Mesodermal cell (in vitro differentiated cells): ENCODE measurements around the gene MRPL10.
A peak's percentile ranks its signal among the peaks of the same experiment; 100 is the strongest.

Source experiments
- H3K27ac ChIP-seq: 2 replicates; pipeline ENCODE4 v1.7.0; 2013; ENCODE audit warnings: mild to moderate bottlenecking, low read depth, low read length, moderate library complexity; ENCODE audit not compliant: severe bottlenecking
- H3K36me3 ChIP-seq: 2 replicates; pipeline ENCODE4 v1.7.1; 2013; ENCODE audit warnings: mild to moderate bottlenecking, low read length, moderate library complexity; ENCODE audit not compliant: control insufficient read depth, insufficient read depth
- H3K4me1 ChIP-seq: one replicate; pipeline ENCODE4 v1.7.1; 2013; ENCODE audit warnings: mild to moderate bottlenecking, low read length; ENCODE audit not compliant: insufficient read depth, control insufficient read depth, poor library complexity, severe bottlenecking
- H3K4me3 ChIP-seq: 2 replicates; pipeline ENCODE4 v1.7.0; 2013; ENCODE audit warnings: low read length, control low read depth, mild to moderate bottlenecking; ENCODE audit not compliant: insufficient read depth, poor library complexity, severe bottlenecking; ENCODE audit errors: extremely low read depth
- H3K9me3 ChIP-seq: 2 replicates; pipeline ENCODE4 v1.7.1; 2013; ENCODE audit warnings: mild to moderate bottlenecking, low read length, moderate library complexity; ENCODE audit not compliant: control insufficient read depth
- WGBS, 2 experiments: methylation state at CpG; one replicate each; pipeline ENCODE4 v1.1.5; 2013; ENCODE audit warnings: missing lambda C conversion rate in 2 of 2; ENCODE audit not compliant: insufficient coverage in 2 of 2; 5-methylcytosine and 5-hydroxymethylcytosine counted together

The MRPL10 gene

DNA sequence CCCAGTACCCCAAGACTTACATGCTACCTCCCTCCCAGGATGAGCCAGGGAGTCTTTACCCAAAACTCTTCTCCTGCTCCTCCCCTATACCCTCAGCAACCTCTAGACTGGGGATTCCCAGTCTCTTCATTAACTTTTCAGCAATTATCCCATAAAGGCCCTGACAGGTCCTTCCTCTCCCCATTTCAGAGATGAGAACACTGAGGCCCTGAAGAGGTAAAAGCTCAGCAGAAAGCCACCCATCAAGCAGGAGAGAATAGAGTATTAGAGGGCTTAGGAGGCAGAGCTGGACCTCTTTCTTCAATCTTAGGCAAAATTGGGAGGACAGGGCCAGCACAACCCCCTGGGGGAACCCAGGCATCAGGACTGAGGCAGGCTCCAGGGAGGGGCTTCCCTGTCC is 25.5 kb upstream of the MRPL10 start:
- Histone ChIP-seq H3K4me1 (peaks cover 47% of the 10 kb centered on the region), H3K9me3 (no peaks in the 10 kb centered on the region), H3K4me3 (no peak overlapping the region), H3K36me3 (no peaks in the 10 kb centered on the region), H3K27ac (no peak overlapping the region)

DNA sequence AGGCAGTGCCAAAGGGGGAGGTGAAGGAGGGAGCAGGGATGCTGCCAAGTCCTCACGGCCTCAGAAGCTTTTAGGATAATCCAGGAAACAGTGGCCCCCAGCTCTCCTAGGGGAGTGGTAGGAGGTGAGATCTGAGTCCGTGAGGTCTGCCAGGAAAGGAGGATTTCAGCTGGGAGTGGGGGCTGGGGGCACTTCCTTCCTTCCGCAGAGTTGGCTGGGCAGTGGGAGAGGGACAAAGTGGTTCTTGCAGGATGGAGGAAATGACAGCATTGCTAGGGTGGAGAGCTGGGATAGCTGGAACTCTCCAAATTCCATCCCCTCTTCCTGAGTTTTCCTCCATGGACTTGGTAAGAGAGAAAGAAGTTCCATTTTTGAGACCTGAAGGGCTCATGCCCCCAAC is 24.4 kb upstream of the MRPL10 start:
- H3K4me3 ChIP-seq: peak overlapping the region; percentile 30
- WGBS, 2 experiments: 35 to 50% methylated on average over 1 to 2 of the region's 3 CpGs
- peak overlapping the region; percentile 29 for H3K27ac ChIP-seq
- H3K4me1 ChIP-seq: peaks cover 50% of the 10 kb centered on the region
- H3K36me3 ChIP-seq: no peaks in the 10 kb centered on the region
- no peaks in the 10 kb centered on the region for H3K9me3 ChIP-seq

DNA sequence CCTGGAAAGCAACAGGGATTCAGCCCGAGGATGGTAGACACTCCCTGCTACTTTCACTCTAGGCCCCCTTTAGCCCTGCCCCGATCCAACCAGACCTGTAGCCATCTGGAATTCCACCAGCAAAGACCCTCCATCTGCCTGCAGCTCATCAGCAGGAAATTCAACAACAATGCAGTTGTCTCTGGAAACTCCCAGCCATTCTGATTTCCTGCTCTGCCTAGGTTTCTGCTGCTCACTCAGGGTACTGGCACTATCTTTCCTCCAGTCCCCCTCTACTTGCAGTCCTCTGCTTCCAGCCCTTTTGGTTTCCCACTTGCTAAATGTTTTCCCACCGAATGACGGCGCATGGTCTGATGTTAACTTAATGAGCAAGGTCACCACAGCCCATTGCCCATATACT is 22.3 kb upstream of the MRPL10 start:
- WGBS, 2 experiments: 55 to 62% methylated on average over 4 to 5 of the region's 5 CpGs
- Histone ChIP-seq H3K9me3 (no peaks in the 10 kb centered on the region), H3K36me3 (no peaks in the 10 kb centered on the region), H3K4me3 (peak overlapping the region; percentile 30), H3K4me1 (peaks cover 50% of the 10 kb centered on the region), H3K27ac (no peak overlapping the region)

DNA sequence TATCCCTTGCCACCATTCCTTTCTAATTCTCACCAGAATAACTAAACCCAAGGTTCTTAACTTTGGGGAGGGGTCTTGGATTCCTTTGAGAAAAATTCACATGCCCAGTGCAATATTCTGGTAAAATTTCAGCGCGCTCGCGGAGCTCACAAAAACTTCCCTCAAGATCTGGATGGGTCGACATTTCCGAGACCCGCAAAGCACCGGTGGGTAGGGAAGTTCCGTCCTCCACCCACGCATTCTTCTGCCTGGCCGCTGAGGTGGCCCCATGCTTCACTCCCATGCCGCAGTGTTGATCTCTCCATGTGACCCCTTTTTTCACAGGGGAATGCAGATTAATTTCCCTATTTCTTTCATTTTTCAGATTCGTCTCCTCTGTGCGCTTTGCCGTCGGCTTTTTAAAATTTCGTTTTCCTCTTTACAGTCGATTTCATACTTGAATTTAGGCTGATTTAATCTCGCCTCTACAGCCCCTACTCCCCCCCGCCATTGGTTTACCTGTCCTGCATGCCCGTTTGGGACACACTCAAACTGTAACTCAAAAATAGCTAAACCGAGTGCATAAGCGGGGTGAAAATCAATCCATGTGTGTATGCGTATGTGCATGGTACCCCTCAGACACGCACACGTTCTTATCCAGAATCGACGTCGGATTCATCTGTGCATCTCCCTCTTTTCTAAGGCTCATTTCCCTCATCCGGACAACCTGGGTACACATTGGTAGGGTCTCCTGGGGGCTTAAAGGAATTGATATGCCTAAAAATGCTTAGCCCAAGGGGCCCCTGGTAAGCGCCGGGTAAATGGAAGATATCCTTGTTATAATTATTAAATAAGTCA is 21.0 kb upstream of the MRPL10 start:
- Histone ChIP-seq H3K36me3 (peaks cover 4% of the 10 kb centered on the region), H3K4me3 (peak overlapping the region; percentile 57), H3K4me1 (peaks cover 47% of the 10 kb centered on the region), H3K27ac (no peak overlapping the region), H3K9me3 (no peaks in the 10 kb centered on the region)
- WGBS, 2 experiments: 35 to 50% methylated on average over 22 to 30 of the region's 32 CpGs

DNA sequence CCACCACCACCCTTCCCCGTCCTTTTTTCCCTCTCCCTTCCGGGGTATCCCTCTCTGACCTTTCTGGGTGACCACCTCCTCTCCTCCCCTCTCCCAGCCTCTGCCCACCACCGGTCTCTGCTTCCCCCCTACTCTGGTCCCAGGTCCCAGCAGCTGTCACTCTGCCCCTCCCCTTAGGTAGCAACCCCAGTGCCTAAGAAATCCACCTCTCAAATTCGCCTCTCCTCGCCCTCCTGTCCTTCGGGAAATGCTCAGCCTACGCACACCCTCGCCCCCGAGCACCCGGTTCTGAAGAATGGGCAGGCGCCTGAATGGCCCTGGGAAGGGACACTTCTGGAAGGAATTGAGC is 20.4 kb upstream of the MRPL10 start:
- Histone ChIP-seq H3K36me3 (peaks cover 9% of the 10 kb centered on the region), H3K9me3 (no peaks in the 10 kb centered on the region), H3K4me3 (peak overlapping the region; percentile 57), H3K4me1 (peaks cover 51% of the 10 kb centered on the region), H3K27ac (no peak overlapping the region)
- WGBS, 2 experiments: 0 to 5% methylated on average over 3 to 6 of the region's 11 CpGs

DNA sequence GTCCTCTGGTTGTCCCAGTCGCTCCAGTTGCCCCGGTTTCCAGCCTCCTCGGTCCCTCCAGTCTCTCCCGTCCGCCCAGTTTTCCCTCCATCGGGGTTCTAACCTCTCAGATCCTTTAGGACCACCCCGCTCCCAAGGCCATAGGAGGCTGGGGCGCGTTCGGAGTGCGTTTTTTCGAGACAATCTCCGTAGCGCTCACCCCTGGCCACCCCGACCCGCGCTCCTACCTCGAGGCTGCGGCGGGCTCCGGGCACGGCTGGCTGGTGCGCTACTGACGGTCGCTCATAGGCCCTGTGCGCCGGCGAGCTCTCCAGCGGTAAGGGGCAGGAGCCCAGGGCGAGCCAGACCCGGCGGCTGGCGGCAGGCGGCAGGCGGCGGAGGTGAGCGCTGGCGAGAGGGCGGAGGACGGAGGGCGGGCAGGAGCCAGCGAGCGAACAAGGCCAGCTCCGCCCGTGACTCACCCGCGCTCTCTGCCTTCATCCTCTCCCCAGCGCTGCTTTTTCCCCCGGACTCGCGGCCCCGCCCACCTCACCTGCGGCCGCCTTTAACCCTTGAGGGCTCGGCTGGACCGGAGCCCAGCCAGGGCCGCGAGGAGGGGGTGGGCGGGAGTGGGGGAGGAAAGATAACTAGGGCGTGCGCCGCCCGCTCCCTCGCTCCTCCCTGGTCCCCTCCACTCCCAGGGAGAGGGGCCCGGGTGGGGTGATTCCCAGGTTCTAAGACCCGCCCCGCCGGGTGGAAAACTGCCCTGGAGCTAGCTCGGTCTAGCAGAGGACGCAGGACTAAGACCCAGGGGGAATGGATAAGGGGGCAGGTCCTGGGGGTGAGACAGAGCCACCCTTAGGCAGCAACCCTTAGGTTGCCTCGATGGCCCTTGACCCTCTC is 19.6 kb upstream of the MRPL10 start, which contains the start of gene SP6:
TSS of gene SP6 (minus strand) at position 472 of the 882 bp plus-strand sequence. CDS start 2,734 bp downstream, outside the sequence.
- WGBS, 2 experiments: 2% methylated on average over 39 to 52 of the region's 71 CpGs
- H3K4me3 ChIP-seq: peak within 1 kb of the TSS; percentile 57
- H3K4me1 ChIP-seq: peaks cover 49% of the 10 kb centered on the region
- no peaks in the 10 kb centered on the region for H3K9me3 ChIP-seq
- H3K27ac ChIP-seq: peak within 1 kb of the TSS; percentile 23
- H3K36me3 ChIP-seq: peaks cover 13% of the 10 kb centered on the region

DNA sequence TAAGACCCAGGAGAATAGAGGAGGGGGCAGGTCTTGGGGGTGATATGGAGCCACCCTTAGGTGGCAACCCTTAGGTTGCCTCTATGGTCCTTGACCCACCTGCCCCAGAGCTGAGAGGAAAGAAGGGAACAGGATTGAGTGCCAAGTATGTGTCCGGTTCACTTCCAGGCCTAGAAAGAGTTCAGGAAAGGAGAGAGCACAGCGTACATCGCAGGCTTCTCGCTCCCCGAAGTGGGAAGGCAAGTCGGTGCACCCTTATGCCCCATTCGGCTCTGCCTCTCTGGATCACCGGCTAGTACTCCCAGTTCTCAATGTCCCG is 19.0 kb upstream of the MRPL10 start:
- Histone ChIP-seq H3K27ac (no peak overlapping the region), H3K4me3 (peak overlapping the region; percentile 57), H3K4me1 (peaks cover 49% of the 10 kb centered on the region), H3K36me3 (peaks cover 13% of the 10 kb centered on the region), H3K9me3 (no peaks in the 10 kb centered on the region)
- WGBS, 2 experiments: 13 to 14% methylated on average over 9 of the region's 9 CpGs

DNA sequence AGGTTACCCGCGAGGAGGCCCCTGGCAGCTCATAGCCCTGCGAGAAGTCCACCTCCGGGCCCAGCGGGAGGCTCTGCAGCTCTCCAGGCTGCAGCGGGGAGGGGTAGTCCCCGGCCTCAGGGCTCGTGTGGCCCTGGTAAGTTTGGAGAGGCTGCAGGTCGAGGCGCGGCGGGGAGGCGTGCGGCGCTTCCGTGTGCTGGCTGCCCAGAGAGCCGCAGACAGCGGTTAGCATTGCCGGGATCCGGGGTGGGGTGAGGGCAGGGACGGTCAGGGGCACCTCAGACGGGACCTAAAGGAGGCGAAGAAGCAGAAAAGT is 16.8 kb upstream of the MRPL10 start:
- peaks cover 55% of the 10 kb centered on the region for H3K4me1 ChIP-seq
- 29 to 34% methylated on average over 7 to 17 of the region's 23 CpGs for WGBS, 2 experiments
- no peak overlapping the region for H3K4me3 ChIP-seq
- no peaks in the 10 kb centered on the region for H3K9me3 ChIP-seq
- peaks cover 13% of the 10 kb centered on the region for H3K36me3 ChIP-seq
- H3K27ac ChIP-seq: no peak overlapping the region

DNA sequence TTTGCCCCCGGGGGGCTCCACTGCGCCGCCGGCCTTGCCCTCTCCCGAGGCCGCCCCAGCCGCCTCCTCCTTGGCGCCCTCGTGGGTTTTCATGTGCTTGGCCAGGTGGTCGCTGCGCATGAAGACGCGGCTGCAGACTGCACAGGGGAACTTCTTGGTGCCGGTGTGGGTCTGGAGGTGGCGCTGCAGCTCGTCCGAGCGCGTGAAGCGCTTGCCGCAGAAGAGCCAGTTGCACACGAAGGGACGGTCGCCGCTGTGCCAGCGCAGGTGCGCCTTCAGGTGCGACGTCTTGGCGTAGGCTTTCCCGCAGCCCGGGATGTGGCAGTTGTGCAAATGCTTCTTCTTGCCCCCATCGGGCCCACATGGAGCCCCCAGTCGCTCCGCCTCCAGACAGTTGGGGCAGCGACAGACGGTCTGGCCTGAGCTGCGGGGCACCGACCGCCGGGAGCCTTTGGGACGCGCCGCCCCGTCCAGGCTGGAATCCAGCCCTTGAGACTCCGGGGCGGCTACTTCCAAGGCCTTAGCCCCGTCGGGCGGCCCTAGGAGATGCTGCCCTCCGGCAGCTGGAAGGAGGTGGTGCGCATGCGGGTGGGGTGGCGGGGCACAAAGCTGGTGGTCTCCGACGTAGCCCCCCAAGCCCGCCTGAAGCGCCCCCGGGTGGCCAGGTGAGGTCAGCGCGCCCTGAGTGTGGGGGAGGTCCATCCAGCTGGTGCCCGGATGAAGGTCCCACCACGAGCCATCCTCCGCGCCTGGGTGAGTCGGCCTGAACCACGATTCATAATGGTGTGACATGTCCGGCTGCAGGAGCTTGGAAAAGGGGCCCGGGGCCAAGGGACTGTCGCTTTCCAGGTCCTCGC is 16.2 kb upstream of the MRPL10 start:
- no peaks in the 10 kb centered on the region for H3K9me3 ChIP-seq
- peaks cover 13% of the 10 kb centered on the region for H3K36me3 ChIP-seq
- H3K4me1 ChIP-seq: peaks cover 55% of the 10 kb centered on the region
- WGBS, 2 experiments: 29 to 35% methylated on average over 53 to 71 of the region's 71 CpGs
- H3K4me3 ChIP-seq: peak overlapping the region; percentile 1
- H3K27ac ChIP-seq: no peak overlapping the region

DNA sequence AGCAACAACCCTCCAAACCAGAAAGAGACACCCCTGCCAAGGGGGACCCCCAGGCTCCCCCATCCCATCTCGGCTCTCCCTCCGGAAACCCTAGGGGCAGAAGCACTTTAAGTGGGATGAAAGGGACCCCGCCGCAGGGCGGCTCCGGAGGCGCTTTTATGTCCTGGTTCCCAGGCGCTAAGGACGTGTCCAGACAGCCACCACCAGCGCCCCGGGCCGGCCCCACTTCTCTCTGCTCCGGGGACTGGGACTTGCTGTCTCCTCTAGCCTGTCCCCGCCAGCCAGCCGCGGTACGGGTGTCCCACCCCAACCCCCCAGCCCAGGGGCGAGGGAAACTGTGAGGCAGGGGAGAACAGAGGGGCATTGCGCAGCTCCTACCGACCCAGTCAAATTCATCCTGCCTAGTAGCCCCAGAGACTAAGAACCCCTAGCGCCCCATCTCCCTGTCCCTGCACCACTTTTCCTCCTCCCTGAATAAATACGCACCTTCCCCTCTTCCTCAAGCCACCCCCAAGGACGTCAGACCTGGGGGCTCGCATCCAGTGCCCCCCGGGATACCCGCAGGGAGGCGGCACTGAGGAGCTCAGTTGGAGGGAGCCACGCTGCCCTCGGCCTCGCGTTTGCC is 15.5 kb upstream of the MRPL10 start:
- Histone ChIP-seq H3K4me1 (peaks cover 47% of the 10 kb centered on the region), H3K4me3 (peak overlapping the region; percentile 1), H3K36me3 (peaks cover 13% of the 10 kb centered on the region), H3K27ac (no peak overlapping the region), H3K9me3 (no peaks in the 10 kb centered on the region)
- WGBS, 2 experiments: 37 to 41% methylated on average over 23 of the region's 31 CpGs
